Spleen (tissue), 11 donors: ENCODE results near the gene GALNT7. TPM values are rescaled to one million over a fixed set of nuclear protein-coding genes. Genes with fewer than 3 reads are reported as not detected.

Source experiments
- DNase-seq: peaks from one replicate; pipeline ENCODE4 v3.0.0-alpha.2; 2020
- H3K27ac ChIP-seq, 8 donors: fragments of 200-600 bp; sonication (generic) in 7 of 8; 1 replicate in 4 of 8; 2 replicates in 4 of 8; pipeline versions ENCODE4 v1.5.0 to v1.8.0; 2016 to 2021; ENCODE audit warnings: inconsistent platforms in 4 of 8, mild to moderate bottlenecking in 4 of 8, moderate library complexity in 1 of 8
- H3K27me3 ChIP-seq, 7 donors: fragments of 200-600 bp; sonication (generic) in 6 of 7; replicated peaks in 1 of 7; 1 replicate in 4 of 7; 2 replicates in 3 of 7; pipeline versions ENCODE4 v1.5.0 to v1.8.0; 2016 to 2021; ENCODE audit warnings: inconsistent platforms in 3 of 7, mild to moderate bottlenecking in 1 of 7
- H3K36me3 ChIP-seq, 6 donors: fragments of 200-600 bp; sonication (generic) in 5 of 6; 1 replicate in 4 of 6; 2 replicates in 2 of 6; pipeline versions ENCODE4 v1.5.0 to v1.8.0; 2016 to 2021; ENCODE audit warnings: inconsistent platforms in 2 of 6
- H3K4me1 ChIP-seq, 6 donors: fragments of 200-600 bp; sonication (generic) in 5 of 6; 1 replicate in 3 of 6; 2 replicates in 3 of 6; pipeline versions ENCODE4 v1.5.0 to v1.8.0; 2016 to 2021; ENCODE audit warnings: inconsistent platforms in 3 of 6
- H3K4me3 ChIP-seq, 8 donors: fragments of 200-600 bp; sonication (generic) in 7 of 8; 1 replicate in 4 of 8; 2 replicates in 4 of 8; pipeline versions ENCODE4 v1.5.0 to v1.8.0; 2016 to 2021; ENCODE audit warnings: inconsistent platforms in 4 of 8, mild to moderate bottlenecking in 4 of 8, moderate library complexity in 2 of 8
- H3K9me3 ChIP-seq, 8 donors: fragments of 200-600 bp; sonication (generic) in 7 of 8; 1 replicate in 4 of 8; 2 replicates in 4 of 8; pipeline versions ENCODE4 v1.5.0 to v1.8.0; 2016 to 2021; ENCODE audit warnings: inconsistent platforms in 4 of 8
- CTCF ChIP-seq, 11 experiments: fragments of 200-600 bp in 7 of 11; fragments of 450-650 bp in 4 of 11; sonication (generic) in 4 of 11; IDR thresholded peaks in 8 of 11; conservative IDR thresholded peaks in 3 of 11; 1 replicate in 7 of 11; 2 replicates in 4 of 11; pipeline versions ENCODE4 v1.4.0 to v1.8.0; 2016 to 2021; ENCODE audit warnings: antibody characterized with exemption in 11 of 11, inconsistent platforms in 4 of 11, mild to moderate bottlenecking in 1 of 11
- POLR2A ChIP-seq, 3 donors: fragments of 450-650 bp; IDR thresholded peaks; one replicate each; pipeline ENCODE4 v1.5.1; 2017; ENCODE audit warnings: antibody characterized with exemption in 3 of 3, mild to moderate bottlenecking in 1 of 3
- POLR2AphosphoS5 ChIP-seq, 3 donors: sonication (generic); formaldehyde crosslinking; IDR thresholded peaks; one replicate each; pipeline ENCODE4 v1.5.1; 2017; ENCODE audit warnings: antibody characterized with exemption in 3 of 3
- WGBS, 5 donors: extraction: QIAGEN DNeasy Blood & Tissue Kit in 3 of 5; methylation state at CpG; one replicate each; pipeline versions ENCODE4 v1.1.5 to v1.1.7; 2013 to 2018; 5-methylcytosine and 5-hydroxymethylcytosine counted together
- intact Hi-C: fragments of 100-400 bp; cut with DNase I; formaldehyde crosslinking; loops from one replicate; pipeline ENCODE4 v1.15.0; 2023; ENCODE audit warnings: low total_unique reads
- polyA plus RNA-seq, 3 donors: library from polyadenylated mRNA; stranded (reverse); fragments of 200-250 nt; gene quantifications; one replicate each; pipeline ENCODE4 v1.2.1, GENCODE V29; 2013
- total RNA-seq, 7 donors: library from RNA; depleted of rRNA in 3 of 7; stranded (reverse); fragments of >200 nt in 3 of 7; fragmentation: NEBNext Ultra II Directional in 4 of 7; extraction: Animal tissue kit (Norgen Biotek cat#: 25700) in 4 of 7; gene quantifications; one replicate each; pipeline versions ENCODE4 v1.1.0 to v1.2.1, GENCODE V29; 2016 to 2021
- donor health status: healthy with polysubstance abuse.
- donor health status: DM: no; HTN: no; CAD: no; lungs with moderate emphysema.
- donor health status: DM: no; HTN: no; CAD: no.
- donor health status: Bipolar disorder and iron deficiency.
- donor health status: healthy.
- donor health status: DM: no; HTN: no; CAD: no.
- donor health status: DM: yes; HTN: yes; CAD: no.

GALNT7 gene
- total and polyA plus RNA-seq, 10 donors, result 7.6 to 28.5 (median 20.9) TPM

- Histone ChIP-seq H3K4me3 (no peak overlapping the region), H3K27me3 (no peaks in the 10 kb centered on the region), H3K4me1 (peaks cover 0 to 29% (median 15%) of the 10 kb centered on the region in 6 donors), H3K36me3 (peaks cover 0 to 7% (median 0%) of the 10 kb centered on the region in 6 donors), H3K9me3 (no peaks in the 10 kb centered on the region), H3K27ac (peak overlapping the region in 1 of 8 donors; percentile 4)
- intact Hi-C loops, result no loop called here
- TF ChIP-seq CTCF (IDR thresholded peaks at IDR 0.05 in 8 of 11, conservative IDR thresholded peaks at IDR 0.05 in 3 of 11) (no peak), POLR2A (IDR thresholded peaks at IDR 0.05) (no peak), POLR2AphosphoS5 (IDR thresholded peaks at IDR 0.05) (no peak)
- DNase-seq, result no peak
- WGBS, 5 donors, result 27 to 62% (median 42%) methylated on average over 1 of the region's 1 CpG
Observed at GRCh38 chr4:173231916-173232315, 63.3 kb downstream of the GALNT7 start.

GRCh38 chr4:173233857-173234256 is 65.2 kb downstream of the GALNT7 start:
- Histone ChIP-seq H3K4me3 (no peak overlapping the region), H3K36me3 (peaks cover 0 to 7% (median 0%) of the 10 kb centered on the region in 6 donors), H3K9me3 (no peaks in the 10 kb centered on the region), H3K27ac (no peak overlapping the region), H3K4me1 (peaks cover 0 to 40% (median 15%) of the 10 kb centered on the region in 6 donors), H3K27me3 (no peaks in the 10 kb centered on the region)
- WGBS, 5 donors, result 93 to 97% (median 96%) methylated on average over 5 of the region's 5 CpGs
- no peak for DNase-seq
- intact Hi-C loops, result no loop called here
- TF ChIP-seq POLR2A (IDR thresholded peaks at IDR 0.05) (no peak), CTCF (IDR thresholded peaks at IDR 0.05 in 8 of 11, conservative IDR thresholded peaks at IDR 0.05 in 3 of 11) (no peak)

- 88 to 97% (median 94%) methylated on average over 3 of the region's 3 CpGs for WGBS, 5 donors
- peaks cover 0 to 7% (median 0%) of the 10 kb centered on the region in 6 donors for H3K36me3 ChIP-seq
- H3K4me1 ChIP-seq, result peaks cover 0 to 34% (median 13%) of the 10 kb centered on the region in 6 donors
- no peak overlapping the region for H3K27ac ChIP-seq
- intact Hi-C loops, result no loop called here
- DNase-seq, result no peak
- no peak for TF ChIP-seq POLR2A (IDR thresholded peaks at IDR 0.05)
- TF ChIP-seq CTCF (IDR thresholded peaks at IDR 0.05 in 8 of 11, conservative IDR thresholded peaks at IDR 0.05 in 3 of 11), result no peak
- TF ChIP-seq POLR2AphosphoS5 (IDR thresholded peaks at IDR 0.05), result no peak
- H3K9me3 ChIP-seq, result no peaks in the 10 kb centered on the region
- H3K4me3 ChIP-seq, result no peak overlapping the region
- H3K27me3 ChIP-seq, result no peaks in the 10 kb centered on the region
Observed at GRCh38 chr4:173235050-173235449, 66.4 kb downstream of the GALNT7 start.

GRCh38 chr4:173236301-173236700 is 67.7 kb downstream of the GALNT7 start:
- Histone ChIP-seq H3K9me3 (no peaks in the 10 kb centered on the region), H3K4me1 (peaks cover 0 to 24% (median 8%) of the 10 kb centered on the region in 6 donors), H3K36me3 (peaks cover 0 to 7% (median 0%) of the 10 kb centered on the region in 6 donors), H3K27ac (no peak overlapping the region), H3K27me3 (no peaks in the 10 kb centered on the region), H3K4me3 (no peak overlapping the region)
- no peak for TF ChIP-seq POLR2A (IDR thresholded peaks at IDR 0.05)
- no peak for TF ChIP-seq CTCF (IDR thresholded peaks at IDR 0.05 in 8 of 11, conservative IDR thresholded peaks at IDR 0.05 in 3 of 11)
- TF ChIP-seq POLR2AphosphoS5 (IDR thresholded peaks at IDR 0.05), result no peak
- 71 to 83% (median 78%) methylated on average over 3 of the region's 3 CpGs for WGBS, 5 donors
- no peak for DNase-seq
- intact Hi-C loops, result no loop called here
